Activated CD4-positive, alpha-beta T cell treated with anti-CD3 and anti-CD28 coated beads, Interleukin-2, amount 50 U/mL, for 16 hours (primary cell): ENCODE measurements around the gene ST6GALNAC1.

Experiments
- DNase-seq: peaks from one replicate; pipeline ENCODE4 v3.0.0-alpha.2; 2020

Gene ST6GALNAC1, protein sequence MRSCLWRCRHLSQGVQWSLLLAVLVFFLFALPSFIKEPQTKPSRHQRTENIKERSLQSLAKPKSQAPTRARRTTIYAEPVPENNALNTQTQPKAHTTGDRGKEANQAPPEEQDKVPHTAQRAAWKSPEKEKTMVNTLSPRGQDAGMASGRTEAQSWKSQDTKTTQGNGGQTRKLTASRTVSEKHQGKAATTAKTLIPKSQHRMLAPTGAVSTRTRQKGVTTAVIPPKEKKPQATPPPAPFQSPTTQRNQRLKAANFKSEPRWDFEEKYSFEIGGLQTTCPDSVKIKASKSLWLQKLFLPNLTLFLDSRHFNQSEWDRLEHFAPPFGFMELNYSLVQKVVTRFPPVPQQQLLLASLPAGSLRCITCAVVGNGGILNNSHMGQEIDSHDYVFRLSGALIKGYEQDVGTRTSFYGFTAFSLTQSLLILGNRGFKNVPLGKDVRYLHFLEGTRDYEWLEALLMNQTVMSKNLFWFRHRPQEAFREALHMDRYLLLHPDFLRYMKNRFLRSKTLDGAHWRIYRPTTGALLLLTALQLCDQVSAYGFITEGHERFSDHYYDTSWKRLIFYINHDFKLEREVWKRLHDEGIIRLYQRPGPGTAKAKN

DNA sequence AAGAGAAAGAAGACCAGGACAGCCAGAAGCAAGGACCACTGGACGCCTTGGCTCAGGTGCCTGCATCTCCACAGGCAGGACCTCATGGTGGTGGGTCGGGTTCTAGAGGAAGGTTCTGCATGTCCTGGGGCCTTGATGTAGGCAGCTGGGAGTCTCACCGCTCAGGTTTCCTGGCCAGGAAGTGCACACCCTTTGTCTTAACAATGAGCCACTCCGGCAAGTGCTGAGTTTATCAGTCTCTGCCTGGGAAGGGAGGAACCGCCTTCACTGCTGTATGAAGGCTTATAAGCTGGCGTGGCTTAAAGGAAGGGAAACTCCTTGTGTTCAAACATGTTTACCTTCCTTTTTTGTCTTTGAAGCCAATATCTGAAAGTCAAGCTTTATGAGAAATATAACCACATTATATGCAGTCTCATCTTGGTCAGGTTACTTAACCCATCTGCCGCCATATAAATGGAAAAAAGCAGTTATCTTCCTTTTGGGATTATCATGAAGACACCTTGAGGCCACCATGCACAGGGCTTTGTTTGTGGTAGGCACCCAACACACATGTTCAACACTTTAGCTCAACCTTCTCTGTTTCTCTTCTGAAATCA is at the start of gene ST6GALNAC1:
TSS of gene ST6GALNAC1 (minus strand) at position 205 of the 596 bp plus-strand sequence. CDS start at position 86, 119 bp downstream.
- no peak for DNase-seq

DNA sequence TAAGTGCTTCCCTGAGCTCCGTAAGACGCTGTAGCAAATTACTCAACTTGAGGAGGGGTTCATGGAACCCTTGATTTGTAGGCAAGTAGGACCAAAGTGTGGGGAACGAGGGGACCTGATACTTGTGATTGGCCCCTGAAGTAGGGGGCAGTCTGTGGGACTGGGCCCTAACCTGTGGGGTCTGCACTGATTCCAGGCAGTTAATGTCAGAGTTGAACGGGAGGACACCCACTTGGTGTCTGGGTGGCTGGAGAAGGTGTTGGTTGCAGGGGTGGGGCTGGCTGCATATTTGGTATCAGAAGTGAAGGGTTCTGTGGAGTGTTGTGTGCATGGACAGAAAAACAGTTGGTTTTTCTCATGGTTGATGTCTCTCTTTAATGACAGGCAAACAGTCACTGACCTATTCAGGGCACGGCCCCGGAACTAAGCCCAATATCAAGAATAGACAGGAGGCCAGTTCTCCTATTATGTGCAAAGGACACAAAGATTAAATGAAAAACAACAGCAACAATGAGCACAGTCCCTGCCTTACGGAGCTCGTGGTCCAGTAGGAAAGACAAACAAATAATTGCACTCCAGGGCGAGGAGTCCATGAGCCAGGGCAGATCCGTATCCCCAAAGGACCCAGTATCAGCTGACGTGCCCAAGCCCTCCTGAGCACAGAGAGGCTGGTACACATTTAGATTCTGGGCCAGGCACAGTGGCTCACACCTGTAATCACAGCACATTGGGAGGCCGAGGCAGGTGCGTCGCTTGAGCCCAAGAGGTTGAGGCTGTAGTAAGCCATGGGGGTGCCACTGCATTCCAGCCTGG is 48.0 kb upstream of the ST6GALNAC1 start:
- DNase-seq: no peak

- no peak for DNase-seq
Observed at GRCh38 chr17:76690596-76691280, 47.2 kb upstream of the ST6GALNAC1 start.

GRCh38 chr17:76689859-76690258 is 46.3 kb upstream of the ST6GALNAC1 start:
- DNase-seq: no peak

DNA sequence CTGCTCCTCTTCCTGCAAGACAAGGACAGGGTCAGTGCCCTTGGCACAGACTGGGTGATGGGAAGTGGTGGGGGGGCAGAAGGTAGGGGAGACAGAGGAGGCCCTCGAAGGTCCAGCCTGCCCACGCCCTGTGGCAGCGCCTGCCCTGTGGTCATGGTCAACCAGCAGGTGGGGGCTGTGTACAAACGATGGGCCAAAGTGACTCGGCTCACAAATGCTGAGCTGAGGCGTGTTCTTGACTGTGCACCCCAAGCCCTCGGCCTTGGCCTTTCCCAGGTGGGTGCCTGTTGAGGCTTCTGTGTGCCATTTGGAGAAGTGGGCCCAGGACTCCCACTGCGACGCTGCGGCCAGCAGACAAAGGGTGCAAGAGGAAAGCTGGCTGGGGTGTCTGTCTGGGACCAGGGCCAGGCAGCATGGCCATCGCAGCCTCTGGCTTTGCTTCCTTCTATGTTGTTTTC is 44.6 kb upstream of the ST6GALNAC1 start:
- DNase-seq: no peak

DNA sequence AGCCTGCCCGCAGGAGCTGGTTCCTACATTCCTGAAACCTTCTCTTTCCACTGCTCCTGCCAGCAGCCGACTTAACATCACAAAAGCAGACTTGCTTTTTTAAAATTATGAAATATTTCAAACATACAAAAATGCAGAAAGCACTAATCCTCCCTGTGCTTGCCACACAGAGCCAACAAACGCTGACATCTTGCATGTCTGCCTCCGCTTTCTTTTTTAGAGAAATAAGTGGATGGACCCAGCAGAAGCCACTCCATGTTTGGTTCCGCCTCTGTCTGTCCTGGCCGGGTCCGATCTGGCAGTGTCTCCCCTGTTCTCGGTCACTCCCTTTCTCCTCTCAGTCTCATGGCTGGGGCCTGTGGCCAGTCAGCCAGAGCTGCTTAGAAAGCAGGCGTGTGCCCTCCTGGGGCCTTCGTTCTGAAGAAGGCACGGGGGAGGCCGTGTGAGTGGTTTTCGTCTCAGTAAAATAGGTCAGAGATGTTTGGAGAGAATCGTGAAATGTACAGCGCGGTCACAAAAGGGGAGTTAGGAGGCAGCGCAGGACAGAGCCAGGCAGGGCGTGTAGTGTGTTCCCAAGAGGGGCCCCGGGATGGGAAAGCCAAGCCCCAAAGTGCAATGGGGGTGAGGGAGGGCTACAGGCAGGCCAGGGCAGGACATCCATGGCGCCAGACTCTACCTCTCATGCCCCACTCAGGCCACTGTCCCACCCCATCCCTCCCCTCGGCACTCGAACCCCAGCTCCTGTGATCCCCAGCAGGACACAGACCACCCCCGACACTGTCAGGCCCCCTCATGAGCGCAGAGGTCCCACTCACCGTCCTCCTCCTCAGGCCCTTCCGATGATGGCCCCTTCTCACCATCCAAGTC is 44.0 kb upstream of the ST6GALNAC1 start:
- no peak for DNase-seq

DNA sequence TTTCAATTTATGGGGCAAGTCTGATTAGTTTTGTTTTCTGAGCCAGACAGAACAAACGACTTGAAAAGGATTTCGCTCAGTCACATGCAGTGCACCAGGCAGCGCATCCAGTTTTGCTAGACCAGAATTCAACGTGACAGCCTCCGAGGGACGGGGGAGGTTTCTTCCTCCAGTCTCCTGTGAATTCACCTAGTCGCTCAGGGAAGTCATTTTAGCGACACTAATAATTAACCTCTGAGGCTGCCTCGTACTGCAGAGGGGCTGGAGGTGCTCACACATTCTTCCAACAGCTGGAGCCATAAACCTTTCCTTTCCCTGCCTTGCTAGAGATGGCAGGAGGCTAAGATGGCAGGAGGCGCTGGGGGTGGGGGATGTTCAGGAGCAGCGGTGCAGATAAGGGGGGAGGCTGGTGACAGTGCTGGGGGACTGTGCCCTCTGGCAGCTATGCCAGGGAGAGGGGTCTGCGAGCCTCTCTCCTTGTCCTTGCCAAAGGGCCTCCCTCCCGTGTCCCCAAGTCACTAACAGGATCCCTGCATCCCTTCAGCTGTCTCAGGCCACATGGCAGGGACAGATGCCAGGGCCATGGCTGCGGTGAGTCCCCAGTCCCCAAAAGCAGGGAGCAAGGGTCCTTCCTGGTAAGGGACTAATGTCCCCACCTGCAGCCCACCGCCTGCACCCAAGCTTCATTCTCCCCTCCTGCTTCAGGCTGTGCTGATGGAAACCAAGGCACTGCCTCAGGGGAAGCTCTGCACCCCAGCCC is 43.2 kb upstream of the ST6GALNAC1 start:
- DNase-seq: no peak

DNA sequence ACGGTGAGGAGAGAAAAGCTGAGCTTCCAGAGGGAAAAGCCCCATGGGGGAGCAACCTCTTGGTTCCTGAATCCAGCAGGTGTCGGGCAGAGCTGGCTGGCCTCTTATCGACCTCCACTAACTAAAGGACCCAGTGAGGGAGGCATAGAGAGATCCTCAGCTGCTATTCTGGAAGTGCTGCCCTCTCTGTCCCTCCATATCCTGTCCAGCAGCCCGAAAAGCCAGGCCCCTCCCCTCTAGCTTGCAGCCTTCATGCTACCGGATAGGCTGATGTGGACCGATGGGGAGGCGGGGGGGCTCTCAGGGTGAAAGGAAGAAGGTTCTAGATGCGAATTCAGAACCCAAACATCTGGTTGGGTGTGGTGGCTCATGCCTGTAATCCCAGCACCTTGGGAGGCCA is 42.3 kb upstream of the ST6GALNAC1 start:
- DNase-seq: no peak

DNA sequence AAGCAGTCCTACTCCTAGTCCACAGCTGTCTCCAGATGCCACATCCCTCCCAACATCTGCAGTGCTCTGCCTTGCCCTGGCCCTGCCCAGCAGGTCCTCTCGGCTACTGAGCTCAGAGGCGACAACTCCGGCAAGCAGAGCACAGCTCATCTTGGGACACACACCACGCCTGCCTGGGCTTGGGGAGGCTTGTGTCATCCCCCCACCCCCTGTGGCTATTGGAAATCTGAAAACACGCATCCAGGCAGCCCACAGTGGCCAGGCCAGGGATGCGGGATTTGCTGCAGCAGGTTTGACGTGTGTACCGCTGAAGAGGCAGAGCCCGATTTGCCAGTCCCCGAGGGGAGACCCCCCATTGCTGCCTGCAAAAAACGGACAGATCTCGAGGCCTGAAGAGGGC is 41.8 kb upstream of the ST6GALNAC1 start:
- no peak for DNase-seq

- DNase-seq: no peak
Observed at GRCh38 chr17:76684756-76685155, 41.2 kb upstream of the ST6GALNAC1 start.

DNA sequence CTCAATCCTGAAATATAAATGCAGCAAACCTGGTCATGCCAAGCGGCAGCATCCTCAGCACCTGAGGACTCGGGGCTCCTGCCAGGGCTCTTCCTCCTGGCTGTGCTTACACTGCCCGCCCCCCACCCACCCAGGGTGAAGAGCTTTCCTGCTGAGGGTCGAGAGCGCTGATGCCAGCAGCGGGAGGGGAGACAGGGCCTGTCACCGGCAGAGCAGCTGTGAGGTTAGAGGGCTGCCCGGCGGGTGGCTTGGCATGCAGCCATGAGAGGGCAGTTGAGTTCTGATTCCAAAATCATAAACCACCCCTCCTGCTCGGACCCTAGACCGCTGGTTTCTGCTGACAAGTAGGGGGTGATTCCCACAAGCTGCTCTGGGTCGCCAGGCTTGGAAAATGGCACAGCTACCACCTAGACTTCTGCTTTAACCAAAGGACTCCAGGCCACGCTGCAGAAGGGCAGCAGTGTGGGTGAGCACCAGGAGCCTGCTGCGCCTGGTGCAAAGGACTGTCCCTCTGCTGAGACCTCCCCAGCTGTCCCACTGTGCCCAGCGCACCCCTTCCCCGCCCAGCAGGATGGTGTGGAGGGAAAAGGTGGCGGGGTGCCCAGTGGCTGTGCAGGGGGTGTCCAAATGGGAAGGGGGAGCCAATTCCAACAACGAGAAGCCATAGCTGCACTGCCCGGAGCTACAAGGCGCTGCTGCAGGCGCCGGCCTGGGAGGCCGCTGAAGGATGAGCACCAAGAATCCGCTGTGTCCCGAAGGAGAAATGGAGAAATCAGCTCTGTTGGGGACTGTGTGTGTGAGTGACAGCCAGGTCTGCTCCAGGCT is 40.6 kb upstream of the ST6GALNAC1 start:
- no peak for DNase-seq

DNA sequence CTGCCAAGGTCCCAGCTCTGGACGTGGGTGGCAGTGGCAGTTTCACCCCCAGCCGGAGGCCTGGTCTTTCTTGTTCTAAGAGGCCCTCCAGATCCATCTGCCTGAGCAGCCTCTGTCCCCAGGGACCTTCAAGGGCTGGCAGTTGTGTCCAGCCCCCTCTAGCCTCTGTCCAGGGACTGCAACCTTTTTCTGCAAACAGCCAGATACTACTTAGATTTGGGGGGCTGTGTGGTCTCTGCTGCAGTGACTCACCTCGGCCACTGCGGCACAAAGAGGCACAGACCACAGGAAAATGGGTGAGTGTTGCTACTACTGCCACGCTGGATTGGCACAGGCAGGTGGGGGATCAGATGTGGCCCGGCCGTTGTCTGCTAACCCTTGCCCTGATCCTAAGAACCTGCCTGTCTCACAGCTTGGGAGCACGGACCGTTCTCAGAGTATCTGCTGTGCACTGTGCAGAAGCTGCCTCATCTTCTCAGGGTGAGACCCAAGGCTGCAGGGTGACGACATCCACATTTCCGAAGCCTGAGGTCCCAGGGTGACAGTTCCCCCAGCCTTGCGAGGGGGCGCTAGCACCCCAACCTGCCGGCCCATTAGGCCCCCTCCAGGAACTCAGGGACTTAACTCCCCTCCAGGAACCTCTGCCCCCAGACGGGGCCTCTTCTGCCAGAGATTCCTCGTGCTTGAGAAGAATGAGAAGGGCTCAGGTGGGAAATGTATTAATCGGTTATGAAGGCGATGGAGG is 39.6 kb upstream of the ST6GALNAC1 start:
- no peak for DNase-seq

- no peak for DNase-seq
Observed at GRCh38 chr17:76682296-76682695, 38.7 kb upstream of the ST6GALNAC1 start.

DNA sequence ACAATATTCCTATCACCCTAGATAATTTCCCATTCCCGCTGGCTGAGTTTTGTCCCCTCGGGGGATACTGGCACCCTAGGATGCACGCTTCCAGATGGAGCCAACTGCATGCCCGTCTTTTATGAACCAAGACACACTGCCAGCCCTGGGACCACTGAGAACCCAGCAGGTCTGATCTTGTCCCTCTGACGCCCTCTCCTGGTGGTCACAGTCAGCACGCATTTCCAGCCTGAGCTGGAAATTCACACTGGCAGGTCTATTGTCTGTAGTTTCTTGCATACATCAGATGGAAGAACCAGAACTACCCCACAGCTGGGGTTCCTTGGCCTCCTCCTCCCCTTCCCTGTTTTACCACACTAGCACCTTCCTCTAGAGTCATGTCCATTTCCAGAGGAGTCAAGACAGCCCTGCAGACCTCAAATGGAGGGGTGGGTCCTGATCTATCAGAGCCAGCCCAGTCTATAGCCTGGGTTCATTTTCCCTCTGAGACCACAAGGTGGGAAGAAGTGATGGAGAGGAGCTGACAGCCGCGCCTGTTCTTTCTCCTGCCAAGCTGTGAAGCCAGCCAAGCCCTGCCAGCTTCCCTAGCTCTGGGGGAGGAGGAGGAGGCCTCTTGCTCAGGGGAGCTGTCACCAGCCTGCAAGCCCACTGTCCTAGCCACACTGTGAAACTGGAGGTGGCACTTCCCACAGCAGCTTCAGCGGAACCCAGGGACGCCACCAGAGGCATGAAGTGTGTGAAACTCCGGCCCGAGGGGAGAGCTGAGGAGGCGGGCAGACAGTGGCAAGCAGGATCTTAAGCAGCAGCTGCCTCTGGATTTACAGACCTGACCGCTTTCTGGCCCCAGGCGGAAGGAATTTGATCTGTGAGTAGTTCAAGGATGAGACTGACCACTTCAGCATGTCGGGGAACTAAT is 37.9 kb upstream of the ST6GALNAC1 start:
- DNase-seq: peak; percentile 51

- no peak for DNase-seq
Observed at GRCh38 chr17:76679239-76679638, 35.7 kb upstream of the ST6GALNAC1 start.

GRCh38 chr17:76678330-76678729 is 34.8 kb upstream of the ST6GALNAC1 start:
- peak; percentile 17 for DNase-seq

- no peak for DNase-seq
Observed at GRCh38 chr17:76677406-76677805, 33.8 kb upstream of the ST6GALNAC1 start.

DNA sequence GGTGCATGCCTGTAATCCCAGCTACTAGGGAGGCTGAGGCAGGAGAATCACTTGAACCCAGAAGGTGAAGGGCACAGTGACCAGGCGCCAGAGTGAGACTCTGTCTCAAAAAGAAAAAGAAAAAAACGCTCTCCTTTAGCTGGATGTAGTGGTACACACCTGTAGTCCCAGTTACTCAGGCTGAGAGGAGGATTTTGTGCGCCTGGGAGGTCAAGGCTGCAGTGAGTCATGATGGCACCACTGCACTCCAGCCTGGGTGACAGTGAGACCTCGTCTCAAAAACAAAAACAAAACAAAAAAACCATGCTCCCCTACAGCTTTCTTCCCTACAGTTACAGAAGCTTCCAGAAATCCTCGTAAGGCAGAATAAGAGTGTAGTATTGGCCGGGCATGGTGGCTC is 33.1 kb upstream of the ST6GALNAC1 start:
- DNase-seq: no peak
